COLO668 (cell line): ENCODE results near the gene SOX4.

Experiments used
- DNase-seq: peaks from one replicate; lab custom pipeline; 2025; ENCODE audit not compliant: unreplicated experiment; lab: John Stamatoyannopoulos, UW

Gene SOX4

DNA sequence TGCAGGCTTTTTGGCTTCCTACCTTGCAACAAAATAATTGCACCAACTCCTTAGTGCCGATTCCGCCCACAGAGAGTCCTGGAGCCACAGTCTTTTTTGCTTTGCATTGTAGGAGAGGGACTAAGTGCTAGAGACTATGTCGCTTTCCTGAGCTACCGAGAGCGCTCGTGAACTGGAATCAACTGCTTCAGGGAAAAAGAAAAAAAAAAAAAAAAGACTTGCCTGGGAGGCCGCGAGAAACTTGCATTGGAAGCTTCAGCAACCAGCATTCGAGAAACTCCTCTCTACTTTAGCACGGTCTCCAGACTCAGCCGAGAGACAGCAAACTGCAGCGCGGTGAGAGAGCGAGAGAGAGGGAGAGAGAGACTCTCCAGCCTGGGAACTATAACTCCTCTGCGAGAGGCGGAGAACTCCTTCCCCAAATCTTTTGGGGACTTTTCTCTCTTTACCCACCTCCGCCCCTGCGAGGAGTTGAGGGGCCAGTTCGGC, 420 bp downstream of the SOX4 start:
- DNase-seq, result peak; percentile 45

DNA sequence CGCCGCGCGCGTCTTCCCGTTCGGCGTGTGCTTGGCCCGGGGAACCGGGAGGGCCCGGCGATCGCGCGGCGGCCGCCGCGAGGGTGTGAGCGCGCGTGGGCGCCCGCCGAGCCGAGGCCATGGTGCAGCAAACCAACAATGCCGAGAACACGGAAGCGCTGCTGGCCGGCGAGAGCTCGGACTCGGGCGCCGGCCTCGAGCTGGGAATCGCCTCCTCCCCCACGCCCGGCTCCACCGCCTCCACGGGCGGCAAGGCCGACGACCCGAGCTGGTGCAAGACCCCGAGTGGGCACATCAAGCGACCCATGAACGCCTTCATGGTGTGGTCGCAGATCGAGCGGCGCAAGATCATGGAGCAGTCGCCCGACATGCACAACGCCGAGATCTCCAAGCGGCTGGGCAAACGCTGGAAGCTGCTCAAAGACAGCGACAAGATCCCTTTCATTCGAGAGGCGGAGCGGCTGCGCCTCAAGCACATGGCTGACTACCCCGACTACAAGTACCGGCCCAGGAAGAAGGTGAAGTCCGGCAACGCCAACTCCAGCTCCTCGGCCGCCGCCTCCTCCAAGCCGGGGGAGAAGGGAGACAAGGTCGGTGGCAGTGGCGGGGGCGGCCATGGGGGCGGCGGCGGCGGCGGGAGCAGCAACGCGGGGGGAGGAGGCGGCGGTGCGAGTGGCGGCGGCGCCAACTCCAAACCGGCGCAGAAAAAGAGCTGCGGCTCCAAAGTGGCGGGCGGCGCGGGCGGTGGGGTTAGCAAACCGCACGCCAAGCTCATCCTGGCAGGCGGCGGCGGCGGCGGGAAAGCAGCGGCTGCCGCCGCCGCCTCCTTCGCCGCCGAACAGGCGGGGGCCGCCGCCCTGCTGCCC, 1.1 kb downstream of the SOX4 start:
- peak; percentile 67 for DNase-seq

DNA sequence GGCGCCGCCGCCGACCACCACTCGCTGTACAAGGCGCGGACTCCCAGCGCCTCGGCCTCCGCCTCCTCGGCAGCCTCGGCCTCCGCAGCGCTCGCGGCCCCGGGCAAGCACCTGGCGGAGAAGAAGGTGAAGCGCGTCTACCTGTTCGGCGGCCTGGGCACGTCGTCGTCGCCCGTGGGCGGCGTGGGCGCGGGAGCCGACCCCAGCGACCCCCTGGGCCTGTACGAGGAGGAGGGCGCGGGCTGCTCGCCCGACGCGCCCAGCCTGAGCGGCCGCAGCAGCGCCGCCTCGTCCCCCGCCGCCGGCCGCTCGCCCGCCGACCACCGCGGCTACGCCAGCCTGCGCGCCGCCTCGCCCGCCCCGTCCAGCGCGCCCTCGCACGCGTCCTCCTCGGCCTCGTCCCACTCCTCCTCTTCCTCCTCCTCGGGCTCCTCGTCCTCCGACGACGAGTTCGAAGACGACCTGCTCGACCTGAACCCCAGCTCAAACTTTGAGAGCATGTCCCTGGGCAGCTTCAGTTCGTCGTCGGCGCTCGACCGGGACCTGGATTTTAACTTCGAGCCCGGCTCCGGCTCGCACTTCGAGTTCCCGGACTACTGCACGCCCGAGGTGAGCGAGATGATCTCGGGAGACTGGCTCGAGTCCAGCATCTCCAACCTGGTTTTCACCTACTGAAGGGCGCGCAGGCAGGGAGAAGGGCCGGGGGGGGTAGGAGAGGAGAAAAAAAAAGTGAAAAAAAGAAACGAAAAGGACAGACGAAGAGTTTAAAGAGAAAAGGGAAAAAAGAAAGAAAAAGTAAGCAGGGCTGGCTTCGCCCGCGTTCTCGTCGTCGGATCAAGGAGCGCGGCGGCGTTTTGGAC, 2.0 kb downstream of the SOX4 start:
- DNase-seq, result peak; percentile 67

DNA sequence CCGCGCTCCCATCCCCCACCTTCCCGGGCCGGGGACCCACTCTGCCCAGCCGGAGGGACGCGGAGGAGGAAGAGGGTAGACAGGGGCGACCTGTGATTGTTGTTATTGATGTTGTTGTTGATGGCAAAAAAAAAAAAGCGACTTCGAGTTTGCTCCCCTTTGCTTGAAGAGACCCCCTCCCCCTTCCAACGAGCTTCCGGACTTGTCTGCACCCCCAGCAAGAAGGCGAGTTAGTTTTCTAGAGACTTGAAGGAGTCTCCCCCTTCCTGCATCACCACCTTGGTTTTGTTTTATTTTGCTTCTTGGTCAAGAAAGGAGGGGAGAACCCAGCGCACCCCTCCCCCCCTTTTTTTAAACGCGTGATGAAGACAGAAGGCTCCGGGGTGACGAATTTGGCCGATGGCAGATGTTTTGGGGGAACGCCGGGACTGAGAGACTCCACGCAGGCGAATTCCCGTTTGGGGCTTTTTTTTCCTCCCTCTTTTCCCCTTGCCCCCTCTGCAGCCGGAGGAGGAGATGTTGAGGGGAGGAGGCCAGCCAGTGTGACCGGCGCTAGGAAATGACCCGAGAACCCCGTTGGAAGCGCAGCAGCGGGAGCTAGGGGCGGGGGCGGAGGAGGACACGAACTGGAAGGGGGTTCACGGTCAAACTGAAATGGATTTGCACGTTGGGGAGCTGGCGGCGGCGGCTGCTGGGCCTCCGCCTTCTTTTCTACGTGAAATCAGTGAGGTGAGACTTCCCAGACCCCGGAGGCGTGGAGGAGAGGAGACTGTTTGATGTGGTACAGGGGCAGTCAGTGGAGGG, 2.8 kb downstream of the SOX4 start:
- peak; percentile 60 for DNase-seq

DNA sequence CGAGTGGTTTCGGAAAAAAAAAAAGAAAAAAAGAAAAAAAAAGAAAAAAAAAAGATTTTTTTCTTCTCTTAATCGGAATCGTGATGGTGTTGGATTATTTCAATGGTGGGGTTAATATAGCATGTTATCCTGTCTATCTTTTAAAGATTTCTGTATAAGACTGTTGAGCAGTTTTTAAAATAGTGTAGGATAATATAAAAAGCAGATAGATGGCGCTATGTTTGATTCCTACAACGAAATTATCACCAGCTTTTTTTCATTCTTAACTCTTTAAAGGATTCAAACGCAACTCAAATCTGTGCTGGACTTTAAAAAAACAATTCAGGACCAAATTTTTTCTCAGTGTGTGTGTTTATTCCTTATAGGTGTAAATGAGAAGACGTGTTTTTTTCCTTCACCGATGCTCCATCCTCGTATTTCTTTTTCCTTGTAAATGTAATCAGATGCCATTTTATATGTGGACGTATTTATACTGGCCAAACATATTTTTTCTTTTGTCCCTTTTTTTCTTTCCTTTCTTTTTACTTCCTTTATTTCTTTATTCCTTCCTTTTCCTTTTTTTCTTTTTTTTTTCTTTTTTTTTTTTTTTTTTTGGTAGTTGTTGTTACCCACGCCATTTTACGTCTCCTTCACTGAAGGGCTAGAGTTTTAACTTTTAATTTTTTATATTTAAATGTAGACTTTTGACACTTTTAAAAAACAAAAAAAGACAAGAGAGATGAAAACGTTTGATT, 3.6 kb downstream of the SOX4 start:
- DNase-seq, result no peak

DNA sequence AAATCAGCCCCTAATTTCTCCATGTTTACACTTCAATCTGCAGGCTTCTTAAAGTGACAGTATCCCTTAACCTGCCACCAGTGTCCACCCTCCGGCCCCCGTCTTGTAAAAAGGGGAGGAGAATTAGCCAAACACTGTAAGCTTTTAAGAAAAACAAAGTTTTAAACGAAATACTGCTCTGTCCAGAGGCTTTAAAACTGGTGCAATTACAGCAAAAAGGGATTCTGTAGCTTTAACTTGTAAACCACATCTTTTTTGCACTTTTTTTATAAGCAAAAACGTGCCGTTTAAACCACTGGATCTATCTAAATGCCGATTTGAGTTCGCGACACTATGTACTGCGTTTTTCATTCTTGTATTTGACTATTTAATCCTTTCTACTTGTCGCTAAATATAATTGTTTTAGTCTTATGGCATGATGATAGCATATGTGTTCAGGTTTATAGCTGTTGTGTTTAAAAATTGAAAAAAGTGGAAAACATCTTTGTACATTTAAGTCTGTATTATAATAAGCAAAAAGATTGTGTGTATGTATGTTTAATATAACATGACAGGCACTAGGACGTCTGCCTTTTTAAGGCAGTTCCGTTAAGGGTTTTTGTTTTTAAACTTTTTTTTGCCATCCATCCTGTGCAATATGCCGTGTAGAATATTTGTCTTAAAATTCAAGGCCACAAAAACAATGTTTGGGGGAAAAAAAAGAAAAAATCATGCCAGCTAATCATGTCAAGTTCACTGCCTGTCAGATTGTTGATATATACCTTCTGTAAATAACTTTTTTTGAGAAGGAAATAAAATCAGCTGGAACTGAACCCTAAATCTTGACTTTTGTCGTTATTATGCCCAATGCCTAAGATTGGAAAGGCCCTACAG, 4.5 kb downstream of the SOX4 start:
- DNase-seq, result peak; percentile 7

DNA sequence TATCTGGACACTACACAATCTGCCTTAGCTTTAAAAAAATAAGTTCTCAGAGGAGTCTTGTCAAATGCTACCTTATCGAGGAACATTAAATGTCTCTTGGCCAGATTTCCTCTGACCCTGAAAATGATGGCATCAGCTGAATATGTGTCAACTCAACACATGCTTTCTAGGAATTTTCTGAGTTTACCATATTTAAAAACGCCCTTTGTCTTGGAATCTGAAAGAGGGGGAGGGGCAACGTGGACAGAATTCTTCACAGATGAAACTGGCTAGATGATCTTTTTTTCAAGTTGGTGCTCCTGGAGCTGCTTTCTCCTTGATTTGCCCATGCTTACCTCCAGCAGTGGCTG, 5.1 kb downstream of the SOX4 start:
- no peak for DNase-seq

DNA sequence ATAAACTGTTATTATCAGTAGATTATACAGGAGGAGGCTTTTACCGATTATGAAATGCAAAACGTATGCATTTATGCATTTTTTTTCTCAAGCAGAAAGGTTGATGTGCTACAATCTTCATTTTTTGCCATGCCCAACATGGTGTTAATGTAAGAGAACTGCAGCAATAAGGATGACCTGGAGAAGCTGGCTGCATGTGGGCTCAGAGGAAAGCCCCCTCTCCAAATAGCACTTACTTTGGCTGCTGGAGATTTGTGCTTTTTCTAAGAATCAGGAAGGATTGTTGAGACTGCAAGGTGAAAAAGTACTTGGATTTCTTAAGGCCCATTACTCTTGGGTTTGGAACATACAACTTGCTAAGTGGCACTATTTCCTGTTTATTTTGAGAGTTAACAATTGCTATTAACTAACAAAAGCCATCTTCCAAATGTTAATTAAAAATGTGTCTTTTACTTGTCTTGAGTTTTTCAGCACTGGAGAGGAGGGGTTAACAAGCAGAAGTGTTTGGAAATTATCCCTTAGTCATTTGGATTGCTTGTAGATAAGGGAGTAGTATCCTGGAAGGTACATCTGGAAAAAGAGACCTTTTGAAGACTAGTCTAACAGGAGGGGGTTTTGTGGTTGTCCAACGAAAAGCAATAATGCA, 5.6 kb downstream of the SOX4 start:
- no peak for DNase-seq

DNA sequence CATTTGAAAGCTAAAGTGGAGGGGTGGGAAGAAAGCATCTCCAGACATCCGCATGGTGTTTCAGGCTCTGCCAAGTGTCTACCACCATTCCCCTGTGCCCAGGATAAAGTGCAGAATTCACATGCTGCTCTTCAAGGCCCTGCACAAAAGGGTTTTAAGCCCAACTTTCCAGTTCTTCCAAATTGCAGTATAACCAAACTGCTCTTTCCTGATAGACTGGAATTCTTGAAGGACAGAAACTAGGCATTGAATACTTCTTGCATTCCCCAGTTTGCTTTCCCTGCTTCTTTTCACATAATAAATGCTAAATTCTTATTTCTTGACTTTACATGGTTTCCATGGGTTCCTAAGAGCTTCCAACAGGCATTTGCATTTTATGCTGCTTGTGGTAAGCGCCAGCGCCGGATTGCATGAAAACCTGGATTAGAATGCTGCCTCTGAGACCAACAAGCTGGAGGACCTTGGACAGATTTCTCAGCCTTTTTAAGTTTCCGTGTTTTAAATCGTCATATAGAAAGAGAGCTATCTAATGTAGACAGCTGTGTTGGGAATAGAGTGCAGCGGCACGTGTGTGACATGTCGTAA, 7.9 kb downstream of the SOX4 start:
- no peak for DNase-seq

- DNase-seq, result no peak
These were observed 8.4 kb downstream of the SOX4 start for GRCh38 chr6:21601932-21602390.

DNA sequence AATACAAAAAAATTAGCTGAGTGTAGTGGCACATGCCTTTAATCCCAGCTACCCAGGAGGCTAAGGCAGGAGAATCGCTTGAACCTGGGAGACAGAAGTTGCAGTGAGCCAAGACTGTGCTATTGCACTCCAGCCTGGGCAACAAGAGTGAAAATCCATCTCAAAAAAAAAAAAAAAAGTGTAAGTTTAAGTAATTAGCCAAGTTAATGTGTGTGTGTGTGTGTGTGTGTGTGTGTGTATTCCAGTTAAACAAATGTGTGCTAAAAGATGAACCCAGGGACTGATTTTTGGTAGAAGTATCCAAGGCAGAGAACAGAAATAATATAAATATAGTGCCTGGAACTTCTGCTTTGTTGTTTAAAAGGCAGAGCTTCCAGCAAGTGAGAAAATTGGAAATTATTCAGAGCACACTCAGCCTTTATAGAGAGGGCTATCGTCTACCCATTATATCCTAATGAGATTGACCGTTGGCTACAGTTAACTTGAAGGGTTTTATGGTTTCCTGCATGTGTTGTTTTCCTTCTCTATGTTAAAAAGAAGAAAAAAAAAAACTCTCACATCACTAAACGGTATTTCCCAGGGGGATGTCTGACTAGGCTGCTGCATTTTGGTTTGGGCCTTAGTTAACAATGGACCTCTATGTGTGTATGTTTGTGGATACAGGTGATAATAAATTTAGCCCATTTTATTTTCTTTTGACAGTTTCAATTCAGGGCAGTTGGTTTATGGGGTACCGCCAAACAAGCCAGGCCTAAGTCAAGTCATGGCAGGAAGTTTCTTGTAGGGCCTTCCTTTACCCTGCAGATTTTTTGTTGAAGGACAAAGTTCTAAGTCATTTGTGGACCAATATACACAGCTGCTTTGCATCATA, 9.8 kb downstream of the SOX4 start:
- no peak for DNase-seq

- no peak for DNase-seq
These were observed 10.5 kb downstream of the SOX4 start for GRCh38 chr6:21604081-21604480.

DNA sequence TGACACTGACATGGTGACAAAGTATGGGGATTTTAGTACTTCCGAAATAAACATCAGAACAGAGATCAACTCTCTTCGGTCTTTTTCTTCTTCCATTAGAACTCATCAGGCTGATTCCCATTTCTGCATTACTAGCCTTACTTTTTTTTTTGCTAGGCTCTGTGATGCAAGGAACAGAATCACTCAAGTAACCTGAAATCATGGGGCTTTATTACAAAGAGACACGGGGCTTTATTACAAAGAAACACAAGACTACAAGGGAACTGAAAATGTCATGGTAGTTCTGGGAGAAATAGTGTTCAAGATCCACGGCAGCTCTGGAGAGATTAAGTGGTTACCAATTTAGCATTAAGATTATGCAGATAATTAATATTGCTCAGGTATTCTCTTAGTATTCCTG, 11.6 kb downstream of the SOX4 start:
- DNase-seq, result no peak

DNA sequence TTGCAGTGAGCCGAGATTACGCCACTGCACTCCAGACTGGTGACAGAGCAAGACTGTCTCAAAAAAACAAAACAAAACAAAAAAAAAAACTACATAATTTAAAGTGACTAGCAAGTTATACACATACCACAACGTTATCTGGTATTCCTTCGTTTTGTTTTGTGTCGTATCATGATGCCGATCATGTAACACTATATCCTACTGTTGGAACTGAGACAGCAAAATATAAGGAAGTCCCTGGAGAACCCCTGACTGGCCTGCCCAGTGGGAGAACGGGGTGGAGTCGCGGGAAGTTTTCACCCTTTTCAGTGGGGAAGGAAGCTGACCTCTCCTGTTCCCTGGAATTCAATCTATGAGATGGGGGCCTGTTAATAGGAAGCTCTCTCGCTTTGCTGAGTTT, 15.1 kb downstream of the SOX4 start:
- no peak for DNase-seq

DNA sequence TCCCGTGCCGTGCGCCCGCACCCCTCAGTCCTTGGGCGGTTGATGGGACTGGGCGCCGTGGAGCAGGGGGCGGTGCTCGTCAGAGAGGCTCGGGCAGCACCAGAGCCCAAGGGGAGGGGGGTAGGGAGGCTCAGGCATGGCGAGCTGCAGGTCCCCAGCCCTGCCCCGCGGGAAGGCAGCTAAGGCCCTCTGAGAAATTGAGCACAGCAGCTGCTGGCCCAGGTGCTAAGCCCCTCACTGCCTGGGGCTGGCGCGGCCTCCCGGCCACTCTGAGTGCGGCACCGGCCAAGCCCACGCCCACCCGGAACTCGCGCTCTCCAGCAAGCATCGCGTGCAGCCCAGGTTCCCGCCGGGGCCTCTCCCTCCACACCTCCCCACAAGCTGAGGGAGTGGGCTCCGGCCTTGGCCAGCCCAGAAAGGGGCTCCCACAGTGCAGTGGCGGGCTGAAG, 16.4 kb downstream of the SOX4 start:
- no peak for DNase-seq

- DNase-seq, result no peak
These were observed 16.8 kb downstream of the SOX4 start for GRCh38 chr6:21610341-21610740.

DNA sequence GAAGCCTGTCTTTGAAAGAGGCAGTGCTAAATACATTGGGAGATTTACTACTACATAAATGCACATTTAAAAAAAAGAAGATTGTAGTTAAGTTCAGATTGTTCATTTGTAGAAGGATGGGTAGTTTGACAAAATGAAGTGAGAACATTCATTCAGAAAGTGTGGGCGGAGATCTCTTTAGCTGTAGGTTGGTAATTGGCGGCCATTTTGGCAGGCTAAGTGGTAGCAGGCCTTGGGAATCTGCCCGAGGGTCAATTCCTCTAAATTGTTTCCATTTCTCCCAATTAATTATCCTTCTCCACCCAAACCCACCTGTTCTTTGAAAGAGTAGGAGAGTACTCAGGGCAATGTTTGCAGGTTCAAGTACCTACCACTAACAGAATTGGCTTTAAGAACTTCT, 17.9 kb downstream of the SOX4 start:
- DNase-seq, result no peak
